Activated T-cell treated with anti-CD3 and anti-CD28 coated beads, Interleukin-2, amount 50 U/mL, for 4 hours (primary cell): ENCODE measurements around the gene PAQR9. TPM values are rescaled to one million over a fixed set of nuclear protein-coding genes. Genes with fewer than 3 reads are reported as not detected.

ENCODE experiments used
- ATAC-seq, 2 donors: fragments of 200-7000 bp; cut with Tn5 transposase; one replicate each; pipeline ENCODE4 v1.10.0; 2021
- DNase-seq: peaks from one replicate; pipeline ENCODE4 v3.0.0-alpha.2; 2020
- H3K27me3 Mint-ChIP-seq: one replicate; pipeline ENCODE4 v1.8.0; 2021; ENCODE audit warnings: low read depth, mixed read lengths
- H3K36me3 Mint-ChIP-seq: one replicate; pipeline ENCODE4 v1.8.0; 2022; ENCODE audit warnings: mixed read lengths; ENCODE audit not compliant: insufficient read depth
- H3K4me1 Mint-ChIP-seq: one replicate; pipeline ENCODE4 v1.8.0; 2021; ENCODE audit warnings: low read depth, mixed read lengths
- H3K4me3 Mint-ChIP-seq: one replicate; pipeline ENCODE4 v1.8.0; 2021; ENCODE audit warnings: mild to moderate bottlenecking, moderate library complexity, mixed read lengths
- H3K9me3 Mint-ChIP-seq: one replicate; pipeline ENCODE4 v1.8.0; 2021; ENCODE audit warnings: mixed read lengths
- total RNA-seq, 3 donors: library from RNA; stranded (reverse); gene quantifications; one replicate each; pipeline ENCODE4 v1.2.1, GENCODE V29; 2021

Gene PAQR9
- total RNA-seq, 3 donors from 2014 or later, result not detected

GRCh38 chr3:142972092-142972753 is 8.7 kb upstream of the PAQR9 start:
- H3K36me3 Mint-ChIP-seq, result no peaks in the 10 kb centered on the region
- no peak for ATAC-seq
- H3K4me1 Mint-ChIP-seq, result no peaks in the 10 kb centered on the region

GRCh38 chr3:142971431-142971830 is 8.0 kb upstream of the PAQR9 start:
- Mint-ChIP-seq H3K4me3 (no peak overlapping the region), H3K27me3 (peaks cover 27% of the 10 kb centered on the region), H3K9me3 (no peaks in the 10 kb centered on the region), H3K36me3 (no peaks in the 10 kb centered on the region), H3K4me1 (no peaks in the 10 kb centered on the region)
- DNase-seq (no peak), ATAC-seq (no peak)

More at GRCh38 chr3:142972092-142972753, 8.7 kb upstream of the PAQR9 start:
- Mint-ChIP-seq H3K4me3 (no peak overlapping the region), H3K27me3 (peaks cover 27% of the 10 kb centered on the region), H3K9me3 (no peaks in the 10 kb centered on the region)
- DNase-seq, result no peak

GRCh38 chr3:142968319-142969025 is 5.0 kb upstream of the PAQR9 start:
- Mint-ChIP-seq H3K4me3 (no peak overlapping the region), H3K27me3 (peaks cover 33% of the 10 kb centered on the region), H3K4me1 (peaks cover 1% of the 10 kb centered on the region), H3K9me3 (no peaks in the 10 kb centered on the region), H3K36me3 (no peaks in the 10 kb centered on the region)
- ATAC-seq (no peak), DNase-seq (no peak)

GRCh38 chr3:142966808-142967207 is 3.3 kb upstream of the PAQR9 start:
- H3K36me3 Mint-ChIP-seq, result no peaks in the 10 kb centered on the region
- H3K9me3 Mint-ChIP-seq, result no peaks in the 10 kb centered on the region
- H3K27me3 Mint-ChIP-seq, result peaks cover 42% of the 10 kb centered on the region
- H3K4me1 Mint-ChIP-seq, result peaks cover 12% of the 10 kb centered on the region
- ATAC-seq, result no peak
- DNase-seq, result no peak
- no peak overlapping the region for H3K4me3 Mint-ChIP-seq

GRCh38 chr3:142965581-142965980 is 2.1 kb upstream of the PAQR9 start:
- DNase-seq (no peak), ATAC-seq (no peak)
- Mint-ChIP-seq H3K27me3 (peaks cover 49% of the 10 kb centered on the region), H3K4me3 (no peak overlapping the region), H3K4me1 (peaks cover 12% of the 10 kb centered on the region), H3K36me3 (no peaks in the 10 kb centered on the region), H3K9me3 (no peaks in the 10 kb centered on the region)

GRCh38 chr3:142963234-142963515 is 299 bp downstream of the PAQR9 start:
- peaks cover 12% of the 10 kb centered on the region for H3K4me1 Mint-ChIP-seq
- ATAC-seq (peak; percentile 23 to 45), DNase-seq (no peak)
- H3K9me3 Mint-ChIP-seq, result no peaks in the 10 kb centered on the region
- H3K4me3 Mint-ChIP-seq, result peak overlapping the region; percentile 76
- peaks cover 63% of the 10 kb centered on the region for H3K27me3 Mint-ChIP-seq
- no peaks in the 10 kb centered on the region for H3K36me3 Mint-ChIP-seq

- H3K4me1 Mint-ChIP-seq, result peaks cover 12% of the 10 kb centered on the region
- H3K9me3 Mint-ChIP-seq, result no peaks in the 10 kb centered on the region
- ATAC-seq, result peak; percentile 22 to 24
- H3K4me3 Mint-ChIP-seq, result peak overlapping the region; percentile 76
- no peak for DNase-seq
- H3K27me3 Mint-ChIP-seq, result peaks cover 64% of the 10 kb centered on the region
- no peaks in the 10 kb centered on the region for H3K36me3 Mint-ChIP-seq
These were observed 797 bp downstream of the PAQR9 start for GRCh38 chr3:142962520-142963233.

- Mint-ChIP-seq H3K4me1 (peaks cover 12% of the 10 kb centered on the region), H3K36me3 (no peaks in the 10 kb centered on the region), H3K27me3 (peaks cover 70% of the 10 kb centered on the region), H3K9me3 (no peaks in the 10 kb centered on the region), H3K4me3 (peak overlapping the region; percentile 76)
- ATAC-seq (no peak), DNase-seq (no peak)
These were observed 1.3 kb downstream of the PAQR9 start for GRCh38 chr3:142962175-142962519.

- Mint-ChIP-seq H3K4me1 (peaks cover 12% of the 10 kb centered on the region), H3K9me3 (no peaks in the 10 kb centered on the region), H3K27me3 (peaks cover 69% of the 10 kb centered on the region), H3K4me3 (peak overlapping the region; percentile 76), H3K36me3 (no peaks in the 10 kb centered on the region)
- ATAC-seq (no peak), DNase-seq (no peak)
These were observed 1.9 kb downstream of the PAQR9 start for GRCh38 chr3:142961539-142961938.

GRCh38 chr3:142960322-142960850 is 3.1 kb downstream of the PAQR9 start:
- no peaks in the 10 kb centered on the region for H3K36me3 Mint-ChIP-seq
- H3K4me1 Mint-ChIP-seq, result peaks cover 12% of the 10 kb centered on the region
- DNase-seq (no peak), ATAC-seq (no peak)
- H3K9me3 Mint-ChIP-seq, result no peaks in the 10 kb centered on the region
- H3K27me3 Mint-ChIP-seq, result peaks cover 66% of the 10 kb centered on the region
- no peak overlapping the region for H3K4me3 Mint-ChIP-seq

GRCh38 chr3:142958707-142959106 is 4.8 kb downstream of the PAQR9 start:
- Mint-ChIP-seq H3K4me3 (no peak overlapping the region), H3K9me3 (no peaks in the 10 kb centered on the region), H3K27me3 (peaks cover 57% of the 10 kb centered on the region), H3K4me1 (peaks cover 11% of the 10 kb centered on the region), H3K36me3 (no peaks in the 10 kb centered on the region)
- ATAC-seq (peak in 1 of 2 donors; percentile 49), DNase-seq (no peak)

GRCh38 chr3:142953443-142953842 is 10.0 kb downstream of the PAQR9 start:
- no peak overlapping the region for H3K4me3 Mint-ChIP-seq
- H3K27me3 Mint-ChIP-seq, result peaks cover 31% of the 10 kb centered on the region
- no peak for ATAC-seq
- DNase-seq, result no peak
- no peaks in the 10 kb centered on the region for H3K9me3 Mint-ChIP-seq
- H3K36me3 Mint-ChIP-seq, result no peaks in the 10 kb centered on the region
- H3K4me1 Mint-ChIP-seq, result no peaks in the 10 kb centered on the region

- no peaks in the 10 kb centered on the region for H3K36me3 Mint-ChIP-seq
- no peak for ATAC-seq
- no peak overlapping the region for H3K4me3 Mint-ChIP-seq
- H3K4me1 Mint-ChIP-seq, result no peaks in the 10 kb centered on the region
- peaks cover 33% of the 10 kb centered on the region for H3K27me3 Mint-ChIP-seq
- no peak for DNase-seq
- H3K9me3 Mint-ChIP-seq, result no peaks in the 10 kb centered on the region
These were observed 10.9 kb downstream of the PAQR9 start for GRCh38 chr3:142952272-142953193.

GRCh38 chr3:142951794-142952193 is 11.7 kb downstream of the PAQR9 start:
- Mint-ChIP-seq H3K4me3 (no peak overlapping the region), H3K36me3 (no peaks in the 10 kb centered on the region), H3K27me3 (peaks cover 31% of the 10 kb centered on the region), H3K9me3 (no peaks in the 10 kb centered on the region), H3K4me1 (no peaks in the 10 kb centered on the region)
- no peak for ATAC-seq
- no peak for DNase-seq
